GM23248 (cell line): ENCODE results near the gene C12orf56. TPM values are rescaled to one million over a fixed set of nuclear protein-coding genes. Genes with fewer than 3 reads are reported as not detected.
A peak's percentile ranks its signal among the peaks of the same experiment; 100 is the strongest.
"Not testable (repeated sequence)": the region's sequence is repeated elsewhere in the genome, so short reads cannot be mapped to it uniquely, and the experiment has no call there.

Experiments used
- DNase-seq: peaks from one replicate; pipeline ENCODE4 v3.0.0-alpha.2; 2015
- H2AFZ ChIP-seq: fragments of 200-600 bp; sonication (generic); 2 replicates; pipeline ENCODE4 v1.6.1; 2016; ENCODE audit warnings: antibody characterized with exemption
- H3F3A ChIP-seq: fragments of 200-600 bp; sonication (generic); 2 replicates; pipeline ENCODE4 v1.6.1; 2016; ENCODE audit warnings: mild to moderate bottlenecking, antibody characterized with exemption, mixed run types; ENCODE audit not compliant: insufficient read depth
- H3K27ac ChIP-seq: fragments of 200-600 bp; sonication (generic); 2 replicates; pipeline ENCODE4 v1.5.1; 2016; ENCODE audit warnings: mild to moderate bottlenecking
- H3K27me3 ChIP-seq: fragments of 200-600 bp; sonication (generic); replicated peaks from 2 replicates; pipeline ENCODE4 v1.6.1; 2016; ENCODE audit warnings: mild to moderate bottlenecking; ENCODE audit not compliant: insufficient read depth
- H3K36me3 ChIP-seq: fragments of 200-600 bp; sonication (generic); 2 replicates; pipeline ENCODE4 v1.6.1; 2016; ENCODE audit warnings: low read depth, mild to moderate bottlenecking
- H3K4me1 ChIP-seq: fragments of 200-600 bp; sonication (generic); 2 replicates; pipeline ENCODE4 v1.6.1; 2016; ENCODE audit warnings: mild to moderate bottlenecking; ENCODE audit not compliant: insufficient read depth
- H3K4me2 ChIP-seq: fragments of 200-600 bp; sonication (generic); one replicate; pipeline ENCODE4 v1.6.1; 2016; ENCODE audit warnings: mild to moderate bottlenecking; ENCODE audit not compliant: unreplicated experiment
- H3K4me3 ChIP-seq: fragments of 200-600 bp; sonication (generic); 2 replicates; pipeline ENCODE4 v1.5.1; 2016; ENCODE audit warnings: mild to moderate bottlenecking
- H3K79me2 ChIP-seq: fragments of 200-600 bp; sonication (generic); 2 replicates; pipeline ENCODE4 v1.6.1; 2016; ENCODE audit warnings: mild to moderate bottlenecking; ENCODE audit not compliant: insufficient read depth
- H3K9ac ChIP-seq: fragments of 200-600 bp; sonication (generic); 2 replicates; pipeline ENCODE4 v1.6.1; 2016; ENCODE audit warnings: mild to moderate bottlenecking
- H3K9me2 ChIP-seq: fragments of 200-600 bp; sonication (generic); 2 replicates; pipeline ENCODE4 v1.6.1; 2016; ENCODE audit warnings: mixed run types, mild to moderate bottlenecking, moderate library complexity; ENCODE audit not compliant: insufficient read depth
- H3K9me3 ChIP-seq: fragments of 200-600 bp; sonication (generic); one replicate; pipeline ENCODE4 v1.6.1; 2017; ENCODE audit warnings: low read depth
- H4K20me1 ChIP-seq: fragments of 200-600 bp; sonication (generic); 2 replicates; pipeline ENCODE4 v1.6.0; 2016; ENCODE audit not compliant: insufficient read depth
- EZH2 ChIP-seq: fragments of 200-600 bp; sonication (generic); IDR thresholded peaks from 2 replicates; pipeline ENCODE4 v1.6.1; 2018; ENCODE audit warnings: antibody characterized with exemption, mild to moderate bottlenecking; ENCODE audit not compliant: insufficient read depth, poor library complexity, severe bottlenecking
- EZH2phosphoT487 ChIP-seq: fragments of 200-600 bp; sonication (generic); IDR thresholded peaks from 2 replicates; pipeline ENCODE4 v1.6.1; 2018; ENCODE audit warnings: antibody characterized with exemption, moderate library complexity, mild to moderate bottlenecking, low read depth; ENCODE audit not compliant: insufficient read depth
- WGBS, 2 experiments: methylation state at CpG; one replicate each; pipeline ENCODE4 v1.1.6; 2015 to 2017; ENCODE audit warnings: low lambda C conversion rate in 2 of 2, low coverage in 1 of 2; ENCODE audit errors: missing lambda C conversion rate in 2 of 2; 5-methylcytosine and 5-hydroxymethylcytosine counted together
- in situ Hi-C: fragments of 300-500 bp; cut with MboI; formaldehyde crosslinking; loops from 2 replicates; pipeline ENCODE4 v1.15.0; 2020
- polyA plus RNA-seq: library from polyadenylated mRNA; unstranded; fragments of >200 nt; fragmentation: Nextera tagmentation; extraction: Ambion mirVana; gene quantifications from 2 replicates; pipeline ENCODE4 v1.2.1, GENCODE V29; 2016
- small RNA-seq: library from RNA; depleted of rRNA; stranded (forward); fragments of <200 nt; gene quantifications from one replicate; pipeline ENCODE3, GENCODE V24; 2014; ENCODE audit warnings: low read depth, low replicate concordance
- total RNA-seq: library from RNA; depleted of rRNA; stranded (reverse); fragments of >200 nt; shearing (Covaris generic); gene quantifications from 2 replicates; pipeline ENCODE4 v1.2.3, GENCODE V29; 2014; rRNA removed

Gene C12orf56
- total and polyA plus RNA-seq, 2 experiments from 2014 or later = 0.43 to 0.90 TPM

DNA sequence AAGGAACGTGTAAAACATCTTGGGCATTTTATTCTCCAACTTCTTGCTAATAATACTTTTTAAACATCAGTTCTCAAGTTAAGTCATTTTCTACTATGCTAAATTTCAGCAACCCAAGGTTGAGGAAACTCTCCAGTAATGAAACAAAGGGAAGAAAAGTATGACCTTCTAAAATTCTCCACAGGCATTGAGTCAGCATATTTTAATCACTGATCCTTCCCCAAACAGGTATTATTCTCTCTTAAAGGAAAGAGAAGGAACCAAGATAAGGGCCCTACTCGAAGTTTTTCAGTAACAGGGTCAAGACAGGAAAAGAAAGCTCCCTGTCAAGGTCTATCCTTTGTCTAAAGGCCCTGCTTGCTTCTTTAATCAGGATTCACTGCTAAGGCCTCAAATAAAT is 171.4 kb downstream of the C12orf56 start:
- H2AFZ ChIP-seq = 0 out of 2 replicates have a peak overlapping the region, but pooled peaks have one; percentile 7
- no peaks in the 10 kb centered on the region for H3K9me3 ChIP-seq
- no peak overlapping the region for H3K9ac ChIP-seq
- no peak for TF ChIP-seq EZH2phosphoT487
- TF ChIP-seq EZH2 = no peak
- no peaks in the 10 kb centered on the region for H3K36me3 ChIP-seq
- 72 to 81% methylated on average over 2 of the region's 2 CpGs for WGBS, 2 experiments
- no peaks in the 10 kb centered on the region for H3K9me2 ChIP-seq
- DNase-seq = no peak
- no peaks in the 10 kb centered on the region for H3K79me2 ChIP-seq
- no peak overlapping the region for H3K4me3 ChIP-seq
- H3K4me1 ChIP-seq = peaks cover 9% of the 10 kb centered on the region; the same call in 1 of the 2 replicates
- no peaks in the 10 kb centered on the region for H3F3A ChIP-seq
- no peaks in the 10 kb centered on the region for H4K20me1 ChIP-seq
- H3K27ac ChIP-seq = no peak overlapping the region
- in situ Hi-C loops = no loop called here
- H3K27me3 ChIP-seq = no peaks in the 10 kb centered on the region
- no peak overlapping the region for H3K4me2 ChIP-seq

DNA sequence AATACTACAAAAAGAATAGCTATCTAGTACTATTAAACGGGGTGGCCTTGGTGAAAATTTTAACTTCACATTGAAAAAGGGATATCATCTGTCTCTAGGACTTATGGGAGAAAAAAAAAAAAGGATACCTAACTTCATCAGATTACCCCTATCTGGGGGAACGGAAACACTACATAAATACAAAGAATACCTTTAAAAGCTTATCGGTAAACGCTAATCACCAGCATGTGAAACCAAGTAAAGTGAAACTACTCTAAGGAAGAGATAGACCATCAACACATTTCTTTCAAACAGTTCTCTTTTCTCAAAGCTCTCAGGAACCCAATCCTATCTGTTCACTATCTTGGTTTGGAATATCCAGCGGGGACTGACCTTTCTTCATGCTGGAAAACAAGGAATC is 172.0 kb downstream of the C12orf56 start:
- 82 to 89% methylated on average over 5 of the region's 5 CpGs for WGBS, 2 experiments
- Histone ChIP-seq H3K4me3 (no peak overlapping the region), H2AFZ (no peak overlapping the region), H3K9me3 (no peaks in the 10 kb centered on the region), H3K36me3 (no peaks in the 10 kb centered on the region), H3K27me3 (no peaks in the 10 kb centered on the region), H3K4me1 (peaks cover 9% of the 10 kb centered on the region; the same call in 1 of the 2 replicates), H3K4me2 (no peak overlapping the region), H3K9ac (no peak overlapping the region), H3F3A (no peaks in the 10 kb centered on the region), H4K20me1 (no peaks in the 10 kb centered on the region), H3K79me2 (no peaks in the 10 kb centered on the region), H3K27ac (no peak overlapping the region), H3K9me2 (no peaks in the 10 kb centered on the region)
- in situ Hi-C loops = no loop called here
- no peak for DNase-seq
- TF ChIP-seq EZH2 = no peak
- TF ChIP-seq EZH2phosphoT487 = no peak

DNA sequence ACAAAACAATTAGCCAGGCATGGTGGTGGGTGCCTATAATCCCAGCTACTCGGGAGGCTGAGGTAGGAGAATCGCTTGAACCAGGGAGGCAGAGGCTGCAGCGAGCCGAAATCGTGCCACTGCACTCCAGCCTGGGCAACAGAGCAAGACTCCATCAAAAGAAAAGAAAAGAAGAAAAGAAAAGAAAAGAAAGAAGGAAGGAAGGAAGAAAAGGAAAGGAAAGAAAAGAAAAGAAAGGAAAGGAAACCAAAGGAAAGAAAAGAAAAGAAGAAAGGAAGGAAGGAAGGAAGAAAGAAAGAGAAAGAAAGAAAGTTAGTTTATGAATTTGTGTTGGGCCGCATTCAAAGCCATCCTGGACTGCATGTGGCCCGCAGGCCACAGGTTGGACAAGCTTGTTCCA is 172.9 kb downstream of the C12orf56 start:
- H3K9me3 ChIP-seq, DNase-seq: not testable (repeated sequence)
- WGBS, 2 experiments = 92 to 95% methylated on average over 7 of the region's 7 CpGs

GRCh38 chr12:64216239-64216638 is 174.3 kb downstream of the C12orf56 start:
- no peak overlapping the region for H3K27ac ChIP-seq
- no peaks in the 10 kb centered on the region for H3K9me2 ChIP-seq
- no peak for DNase-seq
- H3K4me1 ChIP-seq = peaks cover 6% of the 10 kb centered on the region; the same call in 1 of the 2 replicates
- no peaks in the 10 kb centered on the region for H3F3A ChIP-seq
- H3K9ac ChIP-seq = no peak overlapping the region
- no peaks in the 10 kb centered on the region for H3K79me2 ChIP-seq
- H3K27me3 ChIP-seq = no peaks in the 10 kb centered on the region
- TF ChIP-seq EZH2phosphoT487 (no peak), EZH2 (no peak)
- no peak overlapping the region for H3K4me2 ChIP-seq
- no peaks in the 10 kb centered on the region for H4K20me1 ChIP-seq
- no peak overlapping the region for H2AFZ ChIP-seq
- in situ Hi-C loops = no loop called here
- no peaks in the 10 kb centered on the region for H3K9me3 ChIP-seq
- no peak overlapping the region for H3K4me3 ChIP-seq
- H3K36me3 ChIP-seq = peaks cover 5% of the 10 kb centered on the region; the same call in 1 of the 2 replicates

More for the DNA sequence above, 172.9 kb downstream of the C12orf56 start:
- H3K4me2 ChIP-seq, H3K36me3 ChIP-seq, H2AFZ ChIP-seq, H3K79me2 ChIP-seq, H3K27me3 ChIP-seq, H3K9ac ChIP-seq, H3K4me1 ChIP-seq, H3F3A ChIP-seq, H3K27ac ChIP-seq, H4K20me1 ChIP-seq, H3K4me3 ChIP-seq, in situ Hi-C loops, H3K9me2 ChIP-seq: not testable (repeated sequence)

Small RNAs within 50 kb of the gene (small RNA-seq; reads per million reads assigned to genes)
- gene RF01210 (not detected), gene RNU5A-7P (0.37 reads per million)

Other genes with a start within 250 kb of the C12orf56 start
- 2.9 and 5.1 TPM in 2 replicates for gene KICS2, start 168.5 kb downstream of the C12orf56 start, total RNA-seq
- gene KICS2, start 168.5 kb downstream of the C12orf56 start, polyA plus RNA-seq = 3.5 and 4.1 TPM in 2 replicates
- gene XPOT, start 13.6 kb upstream of the C12orf56 start, total RNA-seq = 148 and 154 TPM in 2 replicates
- gene XPOT, start 13.6 kb upstream of the C12orf56 start, polyA plus RNA-seq = 118 and 120 TPM in 2 replicates
- gene TBK1, start 61.4 kb upstream of the C12orf56 start, total RNA-seq = 29.4 and 33.9 TPM in 2 replicates
- gene TBK1, start 61.4 kb upstream of the C12orf56 start, polyA plus RNA-seq = 25.2 and 27.1 TPM in 2 replicates
- gene RASSF3, start 219.7 kb upstream of the C12orf56 start, total RNA-seq = 4.9 and 12.0 TPM in 2 replicates
- gene RASSF3, start 219.7 kb upstream of the C12orf56 start, polyA plus RNA-seq = 1.5 and 1.9 TPM in 2 replicates